ENCODE data around the gene CCDC57.
"Not testable (repeated sequence)": the region's sequence is repeated elsewhere in the genome, so short reads cannot be mapped to it uniquely, and the experiment has no call there.

CCDC57 gene

DNA sequence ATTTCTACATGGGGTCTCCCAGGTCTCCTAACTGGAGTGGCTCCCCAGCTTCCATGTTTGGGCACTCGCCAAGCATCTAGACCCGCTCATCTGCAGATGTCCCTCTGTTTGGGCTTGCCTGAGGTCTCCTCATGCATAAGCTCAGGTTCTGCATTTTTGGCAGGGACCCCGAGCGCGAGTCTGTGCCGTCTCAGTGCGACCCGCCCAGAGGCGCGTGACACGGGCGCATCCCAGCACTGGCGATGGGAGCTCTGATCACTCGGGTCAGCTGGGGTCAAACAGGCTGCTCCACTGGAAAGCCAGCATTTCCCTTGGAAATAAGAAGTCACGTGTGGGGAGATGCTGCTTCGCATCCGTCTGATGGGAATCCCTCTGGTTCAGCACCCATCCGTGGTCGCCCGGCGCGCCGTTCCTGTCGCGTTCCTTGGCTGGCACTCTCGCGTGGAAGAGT lies 57.7 kb downstream of the CCDC57 start:
- no peak for DNase-seq (ENCODE audit: low read depth, low spot score)

GRCh38 chr17:82153745-82154375 lies 58.8 kb downstream of the CCDC57 start:
- DNase-seq (ENCODE audit: low read depth, low spot score), result peak; percentile 95

- no peak for DNase-seq (ENCODE audit: low read depth, low spot score)
Observed at GRCh38 chr17:82153295-82153691, 59.3 kb downstream of the CCDC57 start.

DNA sequence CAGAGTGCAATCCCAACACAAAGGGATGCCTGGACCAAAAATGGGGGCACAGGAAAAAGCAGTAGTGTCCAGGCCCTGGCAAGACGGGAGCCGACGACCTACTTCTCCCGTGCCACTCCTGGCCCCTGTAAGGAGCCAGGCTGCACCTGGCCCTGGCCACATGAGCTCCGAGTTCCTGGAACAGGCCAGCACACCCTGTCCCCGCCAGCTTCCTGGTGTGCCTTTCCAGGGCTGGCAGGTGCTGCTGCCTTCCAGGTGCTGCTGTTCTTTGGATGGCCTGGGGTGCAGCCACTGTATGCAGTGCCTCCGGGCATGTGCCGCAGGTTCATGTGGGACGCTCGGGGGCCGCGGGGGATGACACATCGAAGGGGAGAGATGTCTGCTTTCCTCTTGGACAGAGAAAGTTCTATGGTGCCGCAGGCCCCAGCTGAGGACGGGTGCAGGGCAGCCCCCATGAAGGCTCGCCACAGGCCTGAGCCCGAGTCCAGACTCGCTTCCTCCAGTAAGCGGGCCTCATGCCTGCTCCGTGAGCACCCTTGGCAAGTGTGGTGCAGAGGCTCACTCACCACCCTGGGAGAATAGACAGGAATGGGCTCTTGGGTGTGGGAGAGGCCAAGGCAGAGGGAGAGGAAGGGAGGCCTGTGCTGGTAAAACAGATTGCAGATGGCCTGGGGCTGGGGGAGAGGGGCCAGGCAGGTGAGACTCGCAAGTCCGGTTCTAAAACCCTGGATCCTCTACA lies 59.9 kb downstream of the CCDC57 start:
- DNase-seq (ENCODE audit: low read depth, low spot score), result peak; percentile 75

- no peak for DNase-seq (ENCODE audit: low read depth, low spot score)
Observed at GRCh38 chr17:82152114-82152513, 60.5 kb downstream of the CCDC57 start.

DNA sequence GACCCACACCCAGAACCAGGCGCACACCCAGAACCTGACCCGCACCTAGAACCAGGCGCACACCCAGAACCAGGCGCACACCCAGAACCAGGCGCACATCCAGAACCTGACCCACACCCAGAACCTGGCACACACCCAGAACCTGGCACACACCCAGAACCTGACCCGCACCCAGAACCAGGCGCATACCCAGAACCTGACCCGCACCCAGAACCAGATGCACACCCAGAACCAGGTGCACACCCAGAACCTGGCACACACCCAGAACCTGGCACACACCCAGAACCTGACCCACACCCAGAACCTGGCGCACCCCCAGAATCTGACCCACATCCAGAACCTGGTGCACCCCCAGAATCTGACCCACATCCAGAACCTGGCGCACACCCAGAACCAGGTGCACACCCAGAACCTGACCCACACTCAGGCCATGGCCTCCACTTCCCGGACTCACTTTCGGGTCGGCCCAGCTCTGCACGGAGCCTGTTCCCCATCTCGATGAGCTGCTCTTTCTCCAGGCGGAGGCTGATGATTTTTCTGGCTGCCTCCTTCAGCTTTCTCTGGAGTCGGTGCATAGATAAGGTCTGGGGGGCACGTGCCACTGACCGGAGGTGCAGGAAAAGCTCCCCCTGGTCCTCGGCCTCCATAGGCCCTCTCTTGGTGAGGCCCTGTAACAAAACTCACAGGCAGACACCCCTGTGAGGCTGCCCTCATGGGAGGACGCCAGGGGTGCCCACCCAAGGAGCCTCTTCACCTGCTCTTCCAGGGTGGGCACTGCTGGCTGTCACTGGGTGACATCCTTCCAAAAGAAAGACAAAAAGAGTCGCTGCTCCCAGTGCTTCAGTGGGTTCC lies 61.3 kb downstream of the CCDC57 start:
- no peak for DNase-seq (ENCODE audit: low read depth, low spot score)

GRCh38 chr17:82149401-82150099 lies 63.1 kb downstream of the CCDC57 start:
- DNase-seq (ENCODE audit: low read depth, low spot score), result no peak

DNA sequence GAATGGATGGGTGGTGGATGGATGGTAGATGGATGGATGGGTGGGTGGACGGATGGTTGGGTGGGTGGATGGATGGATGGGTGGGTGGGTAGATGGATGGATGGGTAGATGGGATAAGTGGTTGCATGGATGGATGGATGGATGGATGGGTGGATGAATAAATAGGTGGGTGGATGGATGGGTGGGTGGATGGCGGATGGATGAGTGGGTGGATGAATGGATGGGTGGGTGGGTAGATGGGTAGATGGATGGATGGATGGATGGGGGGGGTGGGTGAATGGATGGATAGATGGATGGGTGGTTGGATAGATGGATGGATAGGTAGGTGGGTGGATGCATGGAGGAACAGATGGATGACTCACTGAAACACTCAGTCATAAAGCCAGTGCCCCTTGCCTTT lies 63.6 kb downstream of the CCDC57 start:
- no peak for DNase-seq (ENCODE audit: low read depth, low spot score)

DNA sequence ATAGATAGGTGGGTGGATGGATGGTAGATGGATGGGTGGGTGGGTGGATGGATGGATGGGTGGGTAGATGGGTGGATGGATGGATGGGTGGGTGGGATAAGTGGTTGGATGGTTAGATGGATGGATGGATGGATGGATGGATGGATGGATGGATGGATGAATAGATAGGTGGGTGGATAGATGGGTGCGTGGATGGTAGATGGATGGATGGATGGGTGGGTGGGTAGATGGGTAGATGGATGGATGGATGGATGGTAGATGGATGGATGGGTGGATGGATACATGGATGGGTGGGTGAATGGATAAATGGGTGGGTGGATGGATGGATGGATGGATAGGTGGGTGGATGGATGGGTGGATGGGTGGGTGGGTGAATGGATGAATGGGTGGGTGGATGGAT lies 64.6 kb downstream of the CCDC57 start:
- DNase-seq (ENCODE audit: low read depth, low spot score), result no peak

- DNase-seq (ENCODE audit: low read depth, low spot score), result no peak
Observed at GRCh38 chr17:82146663-82147654, 65.7 kb downstream of the CCDC57 start.

- no peak for DNase-seq (ENCODE audit: low read depth, low spot score)
Observed at GRCh38 chr17:82145550-82146155, 67.0 kb downstream of the CCDC57 start.

GRCh38 chr17:82143333-82143732 lies 69.3 kb downstream of the CCDC57 start:
- DNase-seq (ENCODE audit: low read depth, low spot score), result no peak

GRCh38 chr17:82139961-82140360 lies 72.7 kb downstream of the CCDC57 start:
- not testable (repeated sequence) for DNase-seq (ENCODE audit: low read depth, low spot score)

DNA sequence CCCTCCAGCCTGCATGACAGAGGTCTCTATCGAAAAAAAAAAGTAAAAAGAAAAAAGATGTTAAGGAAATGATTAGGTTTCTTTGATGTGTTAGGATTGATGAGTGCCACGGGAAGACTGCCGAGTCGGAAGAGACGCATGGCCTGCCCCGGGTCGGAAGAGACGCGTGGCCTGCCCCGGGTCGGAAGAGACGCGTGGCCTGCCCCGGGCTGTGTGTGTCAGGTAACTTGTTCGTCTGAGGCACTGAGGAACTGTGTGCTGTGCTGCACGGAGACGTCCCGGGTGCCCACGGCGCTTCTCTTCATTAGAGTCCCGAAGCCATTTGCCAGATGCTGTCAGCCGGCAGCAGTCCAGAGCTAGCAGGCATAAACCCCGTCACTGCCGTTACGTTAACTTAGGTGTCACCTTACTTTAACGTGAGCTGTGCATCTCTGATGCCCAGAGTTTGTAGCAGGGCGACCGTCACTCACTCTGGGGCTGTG lies 74.1 kb downstream of the CCDC57 start:
- no peak for DNase-seq (ENCODE audit: low read depth, low spot score)

- DNase-seq (ENCODE audit: low read depth, low spot score), result no peak
Observed at GRCh38 chr17:82134101-82134500, 78.5 kb downstream of the CCDC57 start.

DNA sequence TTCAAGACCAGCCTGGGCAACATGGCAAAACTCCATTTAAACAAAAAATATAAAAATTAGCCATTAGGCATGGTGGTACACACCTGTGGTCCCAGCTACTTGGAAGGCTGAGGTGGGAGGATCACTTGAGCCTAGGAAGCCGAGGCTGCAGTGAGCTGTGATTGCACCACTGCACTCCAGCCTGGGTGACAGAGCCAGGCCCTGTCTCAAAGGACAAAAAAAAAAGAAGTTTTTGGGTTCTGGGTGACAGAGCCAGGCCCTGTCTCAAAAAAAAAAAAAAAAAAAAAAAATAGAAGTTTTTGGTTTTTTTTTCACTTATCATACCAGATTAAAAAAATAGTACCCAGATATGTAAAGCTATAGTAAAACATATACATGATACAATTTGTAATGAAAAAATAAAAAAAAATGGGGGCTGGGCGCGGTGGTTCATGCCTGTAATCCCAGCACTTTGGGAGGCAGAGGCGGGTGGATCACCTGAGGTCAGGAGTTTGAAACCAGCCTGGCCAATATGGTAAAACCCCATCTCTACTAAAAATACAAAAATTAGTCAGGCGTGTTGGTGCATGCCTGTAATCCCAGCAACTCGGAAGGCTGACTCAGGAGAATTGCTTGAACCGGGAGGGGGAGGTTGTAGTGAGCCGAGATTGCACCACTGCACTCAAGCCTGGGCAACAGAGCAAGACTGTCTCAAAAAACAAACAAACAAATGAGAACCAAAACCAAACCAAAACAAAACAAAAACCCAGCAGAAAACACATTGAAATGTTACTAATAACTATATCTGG lies 79.3 kb downstream of the CCDC57 start:
- DNase-seq (ENCODE audit: low read depth, low spot score), result not testable (repeated sequence)

GRCh38 chr17:82129095-82129494 lies 83.5 kb downstream of the CCDC57 start:
- DNase-seq (ENCODE audit: low read depth, low spot score), result no peak

- no peak for DNase-seq (ENCODE audit: low read depth, low spot score)
Observed at GRCh38 chr17:82128287-82128686, 84.4 kb downstream of the CCDC57 start.

- no peak for DNase-seq (ENCODE audit: low read depth, low spot score)
Observed at GRCh38 chr17:82127704-82128103, 84.9 kb downstream of the CCDC57 start.
